ENCODE results near the gene TRERF1.

Gene TRERF1

DNA sequence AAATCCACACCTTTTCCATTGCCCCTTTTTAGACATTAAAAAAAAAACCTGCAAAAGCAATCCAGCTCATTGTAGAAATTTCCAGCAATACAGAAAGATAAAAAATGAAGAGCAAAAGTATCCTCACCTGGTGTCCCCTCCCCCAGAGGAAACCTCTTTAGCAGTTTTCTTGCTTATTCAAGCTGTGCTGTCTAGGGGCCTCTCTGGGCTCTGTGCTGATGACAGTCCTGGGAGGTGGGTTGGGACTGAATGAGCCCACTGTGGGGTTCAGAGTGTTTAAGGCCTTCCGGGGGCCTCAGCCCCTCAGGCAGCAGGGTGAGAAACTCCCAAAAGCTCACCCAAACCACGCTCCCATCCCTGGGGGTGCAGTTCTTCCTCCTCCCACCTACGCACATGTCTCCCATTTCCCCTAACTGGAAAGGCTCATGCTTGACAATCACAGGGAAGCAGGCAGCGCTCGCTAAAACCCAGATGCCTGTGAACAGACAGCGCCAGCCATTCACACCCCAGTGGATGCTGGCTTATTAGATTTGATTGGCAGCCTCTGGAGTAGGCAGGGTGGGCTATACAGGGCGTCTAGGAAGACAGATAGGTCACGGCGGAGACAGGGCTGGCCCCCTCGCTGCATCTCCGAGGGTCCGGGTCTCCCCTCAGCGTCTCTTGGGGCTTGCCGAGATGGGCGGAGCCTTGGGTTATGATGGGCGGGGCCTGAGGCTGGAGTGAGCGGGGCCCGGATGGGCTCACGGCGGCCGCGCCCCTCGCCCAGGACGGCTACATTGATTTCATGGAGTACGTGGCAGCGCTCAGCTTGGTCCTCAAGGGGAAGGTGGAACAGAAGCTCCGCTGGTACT is 274.0 kb downstream of the TRERF1 start:
- Histone ChIP-seq H3K9me3 (ENCODE audit: low read depth, low read length) (no peaks in the 10 kb centered on the region), H3K27ac (no peak overlapping the region), H3K36me3 (ENCODE audit: insufficient read depth, low read length) (no peaks in the 10 kb centered on the region), H3K9ac (ENCODE audit: insufficient read length) (no peak overlapping the region), H3K4me3 (no peak overlapping the region)
- DNase-seq (ENCODE audit: low read depth, low spot score) = no peak
- TF ChIP-seq POLR2AphosphoS5 (IDR thresholded peaks at IDR 0.05; ENCODE audit: borderline replicate concordance, low read depth, low read length) (no peak), EZH2 (IDR thresholded peaks at IDR 0.05) (no peak)

DNA sequence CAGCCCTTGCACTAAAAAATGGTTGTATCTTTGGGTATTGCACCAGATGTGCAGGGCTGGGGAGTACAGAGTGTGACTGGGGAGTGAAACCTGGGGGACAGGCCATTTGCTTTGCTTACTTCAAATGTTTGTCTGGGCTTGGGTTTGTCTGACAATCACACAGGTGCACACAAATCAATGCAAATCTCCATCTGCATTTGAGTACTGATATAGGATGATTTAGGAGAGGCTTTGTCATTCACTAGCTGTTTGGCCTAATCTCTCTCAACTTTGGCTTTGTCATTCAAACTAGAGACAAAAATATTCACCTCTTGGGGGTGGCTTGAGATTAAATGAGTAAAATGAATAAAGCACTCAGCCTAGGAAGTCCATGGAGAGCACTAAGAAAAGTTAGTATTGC is 274.7 kb downstream of the TRERF1 start:
- Histone ChIP-seq H3K4me3 (no peak overlapping the region), H3K9me3 (ENCODE audit: low read depth, low read length) (no peaks in the 10 kb centered on the region), H3K27ac (no peak overlapping the region), H3K9ac (ENCODE audit: insufficient read length) (no peak overlapping the region), H3K36me3 (ENCODE audit: insufficient read depth, low read length) (no peaks in the 10 kb centered on the region)
- no peak for DNase-seq (ENCODE audit: low read depth, low spot score)
- TF ChIP-seq POLR2AphosphoS5 (IDR thresholded peaks at IDR 0.05; ENCODE audit: borderline replicate concordance, low read depth, low read length) = no peak

DNA sequence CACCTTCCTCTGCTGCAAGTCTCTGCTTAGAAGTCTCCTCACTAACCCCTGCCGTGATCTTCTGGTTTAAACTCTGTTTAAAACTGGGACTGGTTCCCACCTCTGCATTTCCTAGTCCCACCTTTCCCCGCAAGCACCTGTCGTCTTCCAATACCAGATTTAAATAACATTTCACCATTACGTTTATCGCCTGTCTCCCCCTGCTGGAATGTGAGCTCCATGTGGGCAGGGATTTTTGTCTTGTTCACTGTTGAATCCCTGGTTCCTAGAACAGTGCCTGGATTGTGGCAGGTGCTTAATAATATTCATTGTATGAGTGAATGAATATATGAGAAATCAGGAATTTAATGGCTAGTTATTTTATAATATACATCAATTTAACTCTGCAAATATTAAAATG is 275.9 kb downstream of the TRERF1 start:
- Histone ChIP-seq H3K27ac (no peak overlapping the region), H3K9me3 (ENCODE audit: low read depth, low read length) (no peaks in the 10 kb centered on the region), H3K36me3 (ENCODE audit: insufficient read depth, low read length) (no peaks in the 10 kb centered on the region), H3K4me3 (no peak overlapping the region), H3K9ac (ENCODE audit: insufficient read length) (no peak overlapping the region)
- no peak for DNase-seq (ENCODE audit: low read depth, low spot score)
- TF ChIP-seq FOXP2 (optimal IDR thresholded peaks at IDR 0.05; ENCODE audit: control extremely low read depth, extremely low read length, insufficient read depth) = no peak
- TF ChIP-seq POLR2AphosphoS5 (IDR thresholded peaks at IDR 0.05; ENCODE audit: borderline replicate concordance, low read depth, low read length) = no peak

Data from SK-N-MC (cell line).